C4-2B (cell line): ENCODE data around the gene SIPA1L2.

ENCODE experiments used
- H3K27ac ChIP-seq: fragments of 450-650 bp; 2 replicates; pipeline ENCODE4 v1.5.1; 2017
- ZFX ChIP-seq: fragments of 450-650 bp; IDR thresholded peaks from 2 replicates; pipeline ENCODE4 v1.6.1; 2017
- TF ChIP-seq, protein P1 (sequence below): fragments of 450-650 bp; conservative IDR thresholded peaks from 2 replicates; pipeline ENCODE4 v1.5.1; 2017; ENCODE audit warnings: mild to moderate bottlenecking

The SIPA1L2 gene

DNA sequence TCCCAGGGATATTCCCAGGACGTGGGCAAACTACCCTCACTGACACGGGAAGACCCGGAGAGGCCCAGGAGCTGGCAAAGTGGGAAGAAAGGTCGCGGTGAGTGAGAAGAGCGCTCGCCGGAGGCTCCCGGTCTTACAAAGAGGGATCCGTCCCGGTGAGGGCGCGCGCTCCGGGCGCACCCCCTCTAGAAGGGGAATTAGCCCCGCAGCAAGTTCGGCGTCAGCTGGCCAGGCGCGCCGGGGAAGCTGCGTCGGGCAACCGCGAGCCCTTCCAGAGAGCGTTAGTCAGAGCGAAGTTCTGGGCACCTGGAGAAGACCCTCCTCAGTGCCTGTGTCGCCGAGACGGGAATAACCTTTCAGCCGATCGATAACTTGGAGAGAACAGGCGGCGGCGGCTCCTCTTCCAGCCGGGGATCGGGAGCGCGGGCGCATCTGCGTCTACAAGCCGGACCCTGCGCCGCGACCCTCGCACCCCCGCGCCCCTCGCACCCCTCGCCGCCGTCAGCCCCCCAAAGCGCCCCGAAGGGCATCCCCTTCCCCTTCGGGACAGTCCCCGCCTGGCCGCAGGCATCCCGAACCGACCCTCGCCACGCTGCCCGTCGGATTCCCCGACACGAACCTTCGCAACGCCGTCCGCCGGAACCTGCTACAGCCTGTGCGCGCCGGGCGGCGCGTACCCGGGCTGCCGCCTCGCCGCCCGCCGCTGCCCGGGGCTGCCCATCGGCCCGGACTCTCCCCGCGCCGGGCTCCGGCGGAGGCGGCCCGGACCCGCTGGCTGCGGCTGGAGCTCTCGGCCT, 485 bp downstream of the SIPA1L2 start:
- H3K27ac ChIP-seq, result peak overlapping the region; percentile 72
- no peak for TF ChIP-seq ZFX
- TF ChIP-seq, protein P1, sequence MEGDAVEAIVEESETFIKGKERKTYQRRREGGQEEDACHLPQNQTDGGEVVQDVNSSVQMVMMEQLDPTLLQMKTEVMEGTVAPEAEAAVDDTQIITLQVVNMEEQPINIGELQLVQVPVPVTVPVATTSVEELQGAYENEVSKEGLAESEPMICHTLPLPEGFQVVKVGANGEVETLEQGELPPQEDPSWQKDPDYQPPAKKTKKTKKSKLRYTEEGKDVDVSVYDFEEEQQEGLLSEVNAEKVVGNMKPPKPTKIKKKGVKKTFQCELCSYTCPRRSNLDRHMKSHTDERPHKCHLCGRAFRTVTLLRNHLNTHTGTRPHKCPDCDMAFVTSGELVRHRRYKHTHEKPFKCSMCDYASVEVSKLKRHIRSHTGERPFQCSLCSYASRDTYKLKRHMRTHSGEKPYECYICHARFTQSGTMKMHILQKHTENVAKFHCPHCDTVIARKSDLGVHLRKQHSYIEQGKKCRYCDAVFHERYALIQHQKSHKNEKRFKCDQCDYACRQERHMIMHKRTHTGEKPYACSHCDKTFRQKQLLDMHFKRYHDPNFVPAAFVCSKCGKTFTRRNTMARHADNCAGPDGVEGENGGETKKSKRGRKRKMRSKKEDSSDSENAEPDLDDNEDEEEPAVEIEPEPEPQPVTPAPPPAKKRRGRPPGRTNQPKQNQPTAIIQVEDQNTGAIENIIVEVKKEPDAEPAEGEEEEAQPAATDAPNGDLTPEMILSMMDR, result no peak

- TF ChIP-seq, protein P1, result no peak
- no peak for TF ChIP-seq ZFX
- no peak overlapping the region for H3K27ac ChIP-seq
Measured at GRCh38 chr1:232628335-232629249, 1.3 kb downstream of the SIPA1L2 start.

DNA sequence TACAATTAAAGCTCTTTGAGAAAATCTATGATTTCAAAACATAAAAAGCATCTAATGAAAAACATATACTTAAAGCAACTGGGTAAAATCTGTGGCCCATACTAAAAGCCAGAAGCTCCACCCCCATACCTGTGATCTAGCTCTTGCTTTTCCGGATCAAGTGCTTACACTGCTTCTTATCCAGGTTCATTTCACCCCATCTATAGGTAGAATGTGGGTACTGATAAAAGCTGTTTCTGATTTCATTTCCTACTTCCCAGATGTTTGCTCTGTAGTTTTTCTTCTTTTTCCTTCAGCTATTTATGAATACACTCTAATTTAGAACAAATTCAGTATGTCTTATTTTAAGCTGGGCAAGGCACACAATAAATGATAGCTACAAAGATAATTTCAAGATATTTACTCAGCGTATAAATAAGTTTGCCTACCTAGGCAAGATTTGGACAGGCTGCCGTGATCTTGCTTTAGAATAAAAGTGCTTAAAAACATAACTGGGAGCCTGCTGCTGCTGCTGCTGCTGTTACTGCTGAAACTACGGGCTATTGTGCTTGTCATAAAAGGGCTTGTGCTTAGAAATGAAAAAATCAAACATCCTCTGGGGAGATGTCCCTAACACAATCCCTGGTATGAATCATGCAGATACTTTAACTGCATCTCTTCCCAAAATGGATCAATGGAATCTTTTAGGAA, 2.1 kb downstream of the SIPA1L2 start:
- TF ChIP-seq, protein P1, result peak; percentile 75
- TF ChIP-seq ZFX, result no peak
- no peak overlapping the region for H3K27ac ChIP-seq

DNA sequence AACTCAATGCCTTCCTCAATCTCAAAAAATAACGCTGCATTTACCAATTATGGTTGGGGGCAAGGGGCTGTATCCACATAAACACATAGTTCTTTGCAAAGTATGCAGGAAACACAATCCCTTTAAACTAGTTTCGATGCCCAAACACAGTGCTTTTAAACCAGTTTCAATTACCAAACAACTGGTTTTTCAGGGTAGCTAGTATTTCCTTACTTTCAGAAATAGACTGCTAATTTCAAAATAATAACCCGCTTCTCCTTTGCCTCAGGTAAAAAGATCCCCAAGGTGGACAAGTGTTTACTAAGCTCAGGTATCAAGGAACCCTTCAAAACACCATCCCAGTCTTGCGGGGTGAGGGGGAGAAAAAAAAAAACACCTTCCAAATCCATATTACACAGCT, 2.8 kb downstream of the SIPA1L2 start:
- no peak overlapping the region for H3K27ac ChIP-seq
- no peak for TF ChIP-seq ZFX
- TF ChIP-seq, protein P1, result no peak

- TF ChIP-seq ZFX, result no peak
- TF ChIP-seq, protein P1, result no peak
- no peak overlapping the region for H3K27ac ChIP-seq
Measured at GRCh38 chr1:232626452-232626851, 3.5 kb downstream of the SIPA1L2 start.

- no peak for TF ChIP-seq ZFX
- TF ChIP-seq, protein P1, result no peak
- H3K27ac ChIP-seq, result no peak overlapping the region
Measured at GRCh38 chr1:232625319-232625868, 4.5 kb downstream of the SIPA1L2 start.
